Thyroid gland (tissue), 4 donors: Measurements from ENCODE around the gene SPTLC3.

Experiments used
- CTCF ChIP-seq, 6 experiments: fragments of 200-600 bp in 3 of 6; fragments of 450-650 bp in 3 of 6; sonication (generic) in 3 of 6; IDR thresholded peaks; one replicate each; pipeline ENCODE4 v1.5.1; 2016 to 2019; ENCODE audit warnings: antibody characterized with exemption in 6 of 6, mild to moderate bottlenecking in 2 of 6, inconsistent platforms in 1 of 6, moderate library complexity in 1 of 6
- POLR2A ChIP-seq, 2 donors: fragments of 450-650 bp; IDR thresholded peaks; one replicate each; pipeline ENCODE4 v1.6.1; 2017; ENCODE audit warnings: antibody characterized with exemption in 2 of 2, mild to moderate bottlenecking in 2 of 2, moderate library complexity in 1 of 2

DNA sequence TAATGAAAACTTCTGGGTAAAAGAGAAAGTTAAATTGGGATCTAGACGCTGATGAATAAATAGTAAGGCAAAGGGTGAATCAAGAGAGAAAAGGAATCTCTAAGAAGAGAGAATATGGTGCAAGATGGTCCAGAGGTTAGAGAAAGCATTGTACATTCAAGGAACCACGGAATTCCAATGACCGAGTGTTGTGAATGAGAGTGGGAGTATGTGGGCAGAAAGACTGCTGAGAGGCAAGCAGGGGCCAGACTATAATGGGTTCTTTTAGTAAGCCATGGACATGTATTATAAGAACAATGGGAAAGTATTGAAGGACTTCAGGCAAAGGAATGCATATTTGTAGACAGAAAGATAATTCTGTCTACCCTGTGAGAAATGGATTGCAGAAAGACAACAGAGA lies 45.2 kb downstream of the SPTLC3 start:
- no peak for TF ChIP-seq POLR2A (IDR thresholded peaks at IDR 0.05)
- no peak for TF ChIP-seq CTCF (IDR thresholded peaks at IDR 0.05)
